ENCODE results near the gene GLB1L2.

DNA sequence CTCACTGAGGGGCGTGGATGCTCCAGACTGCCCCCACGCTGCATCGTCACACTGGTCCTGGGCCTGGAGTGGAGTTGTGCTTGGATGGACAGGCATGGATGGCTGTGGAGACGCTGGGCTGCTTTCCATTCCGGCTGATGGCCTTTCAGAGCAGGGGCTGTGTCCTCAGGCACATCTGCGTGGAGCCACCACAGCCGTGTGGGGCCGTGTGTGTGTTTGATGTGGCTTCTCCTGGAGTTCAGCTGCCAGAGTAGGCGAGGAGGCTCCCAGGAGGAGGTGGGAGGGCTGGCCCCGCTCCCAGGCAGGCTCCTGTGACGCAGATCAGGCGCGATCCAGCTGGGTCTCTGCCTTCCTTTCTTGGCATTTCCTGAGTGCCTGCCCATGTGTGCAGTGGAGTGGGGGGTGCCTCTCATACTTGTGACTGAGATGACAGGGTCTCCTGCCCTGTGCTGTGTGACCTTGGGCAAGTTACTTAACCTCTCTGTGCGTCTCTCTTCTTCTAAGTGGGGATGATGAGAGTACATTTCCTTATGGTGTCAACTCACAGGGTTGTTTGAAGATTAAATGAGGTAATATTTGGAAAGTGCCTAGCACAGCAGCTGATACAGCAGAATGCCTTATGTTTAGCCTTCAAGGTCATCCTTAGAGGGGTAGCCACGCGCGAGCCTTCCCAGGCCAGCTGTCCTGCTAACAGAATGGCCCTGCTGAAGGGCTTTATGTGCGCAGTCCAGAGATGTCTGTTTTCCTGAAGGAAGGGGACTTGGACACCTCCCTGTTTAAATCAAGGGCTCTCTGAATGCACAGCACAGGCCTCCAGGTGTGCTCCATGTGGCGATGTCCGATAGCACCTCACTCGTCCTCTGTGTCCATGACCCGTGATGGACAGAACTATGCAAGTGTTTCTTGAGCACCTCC is 33.5 kb downstream of the GLB1L2 start:
- TF ChIP-seq CTCF (IDR thresholded peaks at IDR 0.05) (no peak), POLR2A (IDR thresholded peaks at IDR 0.05) (no peak)

Measured in thyroid gland (tissue), 4 donors.